Measurements from ENCODE around the gene SGK1. TPM values are rescaled to one million over a fixed set of nuclear protein-coding genes. Genes with fewer than 3 reads are reported as not detected.
"Not testable (repeated sequence)": the region's sequence is repeated elsewhere in the genome, so short reads cannot be mapped to it uniquely, and the experiment has no call there.

Gene SGK1
- total RNA-seq, 1 donor from 2014 or later, result 50.2 TPM

- DNase-seq (ENCODE audit: low spot score), result no peak
- Mint-ChIP-seq H3K27me3 (ENCODE audit: insufficient read depth) (no peaks in the 10 kb centered on the region), H3K36me3 (ENCODE audit: low read depth) (peaks cover 2% of the 10 kb centered on the region), H3K27ac (no peak overlapping the region), H3K4me1 (ENCODE audit: low read depth) (peaks cover 27% of the 10 kb centered on the region), H3K4me3 (no peak overlapping the region), H3K9me3 (no peaks in the 10 kb centered on the region)
- intact Hi-C loops (cut with micrococcal nuclease), result no loop called here
These were observed 122.6 kb downstream of the SGK1 start for GRCh38 chr6:134195164-134195906.

DNA sequence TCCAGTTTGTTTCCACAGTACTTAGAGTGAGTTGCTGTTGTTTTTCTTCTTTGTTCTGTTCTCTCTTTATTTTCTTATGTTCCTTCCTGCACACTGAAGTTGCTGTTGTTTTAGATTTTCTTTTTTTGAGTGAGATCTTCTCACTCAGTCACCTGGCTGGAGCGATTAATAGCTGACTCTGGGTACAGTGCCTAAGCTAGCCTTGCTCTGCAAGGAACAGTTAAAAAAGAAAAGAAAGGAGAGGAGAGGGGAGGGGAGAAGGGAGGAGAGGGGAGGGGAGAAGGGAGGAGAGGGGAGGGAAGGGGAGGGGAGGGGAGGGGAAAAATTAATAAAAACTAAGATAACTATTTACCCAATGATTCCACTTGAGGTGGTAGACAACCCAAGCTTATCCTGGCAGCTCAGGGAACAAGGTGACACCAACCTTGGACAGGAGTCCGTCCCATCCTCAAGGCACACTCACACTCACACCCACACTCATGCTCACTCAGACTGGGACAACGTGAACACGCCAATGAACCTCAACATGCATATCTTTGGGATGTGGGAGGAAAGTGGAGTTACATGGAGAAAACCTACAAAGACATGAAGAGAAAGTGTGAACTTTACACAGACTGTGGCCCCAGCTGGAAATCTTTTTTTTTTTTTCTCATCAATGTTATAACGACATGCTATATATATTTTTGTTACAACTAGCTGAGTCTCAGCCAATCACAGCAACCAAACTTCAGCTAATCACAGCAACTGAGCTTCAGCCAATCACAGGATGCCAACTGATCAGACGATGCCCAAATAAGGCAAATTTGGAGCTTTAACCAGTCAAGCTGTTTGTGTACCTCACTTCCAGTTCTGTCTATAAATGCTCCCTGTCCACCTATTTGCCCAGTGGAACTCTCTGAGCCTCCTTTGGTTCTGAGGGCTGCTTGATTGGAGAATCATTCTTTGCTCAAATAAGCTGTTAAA, 124.1 kb downstream of the SGK1 start:
- Mint-ChIP-seq H3K4me3 (no peak overlapping the region), H3K27me3 (ENCODE audit: insufficient read depth) (no peaks in the 10 kb centered on the region), H3K9me3 (no peaks in the 10 kb centered on the region), H3K36me3 (ENCODE audit: low read depth) (no peaks in the 10 kb centered on the region), H3K4me1 (ENCODE audit: low read depth) (peaks cover 18% of the 10 kb centered on the region), H3K27ac (no peak overlapping the region)
- DNase-seq (ENCODE audit: low spot score), result no peak
- intact Hi-C loops (cut with micrococcal nuclease), result no loop called here

- H3K27ac Mint-ChIP-seq; H3K4me3 Mint-ChIP-seq; H3K27me3 Mint-ChIP-seq (ENCODE audit: insufficient read depth); DNase-seq (ENCODE audit: low spot score); H3K9me3 Mint-ChIP-seq; H3K36me3 Mint-ChIP-seq (ENCODE audit: low read depth); intact Hi-C loops (cut with micrococcal nuclease): not testable (repeated sequence)
- peaks cover 18% of the 10 kb centered on the region for H3K4me1 Mint-ChIP-seq (ENCODE audit: low read depth)
These were observed 125.3 kb downstream of the SGK1 start for GRCh38 chr6:134192609-134193008.

DNA sequence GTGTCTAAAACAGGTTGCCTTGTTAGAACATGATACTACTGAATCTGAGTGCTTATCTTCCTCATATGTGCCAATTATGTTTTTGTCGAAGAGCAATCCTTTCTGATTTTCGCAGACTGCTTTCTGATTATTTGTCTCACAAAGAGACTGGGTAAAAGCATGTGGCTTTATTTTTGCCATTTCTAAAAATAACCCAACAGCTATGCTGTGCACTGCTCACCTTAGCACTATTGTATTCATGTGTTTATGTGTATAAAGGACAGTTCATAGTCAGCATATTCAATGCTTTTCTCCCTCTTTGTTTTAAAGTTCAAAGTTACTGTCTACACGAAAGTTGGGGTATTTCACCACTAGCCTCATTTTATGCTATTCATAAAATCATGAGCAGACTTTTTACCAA, 127.0 kb downstream of the SGK1 start:
- H3K4me1 Mint-ChIP-seq (ENCODE audit: low read depth), result peaks cover 15% of the 10 kb centered on the region
- H3K27ac Mint-ChIP-seq, result no peak overlapping the region
- H3K4me3 Mint-ChIP-seq, result no peak overlapping the region
- no peaks in the 10 kb centered on the region for H3K27me3 Mint-ChIP-seq (ENCODE audit: insufficient read depth)
- no peak for DNase-seq (ENCODE audit: low spot score)
- intact Hi-C loops (cut with micrococcal nuclease), result no loop called here
- no peaks in the 10 kb centered on the region for H3K9me3 Mint-ChIP-seq
- H3K36me3 Mint-ChIP-seq (ENCODE audit: low read depth), result no peaks in the 10 kb centered on the region

DNA sequence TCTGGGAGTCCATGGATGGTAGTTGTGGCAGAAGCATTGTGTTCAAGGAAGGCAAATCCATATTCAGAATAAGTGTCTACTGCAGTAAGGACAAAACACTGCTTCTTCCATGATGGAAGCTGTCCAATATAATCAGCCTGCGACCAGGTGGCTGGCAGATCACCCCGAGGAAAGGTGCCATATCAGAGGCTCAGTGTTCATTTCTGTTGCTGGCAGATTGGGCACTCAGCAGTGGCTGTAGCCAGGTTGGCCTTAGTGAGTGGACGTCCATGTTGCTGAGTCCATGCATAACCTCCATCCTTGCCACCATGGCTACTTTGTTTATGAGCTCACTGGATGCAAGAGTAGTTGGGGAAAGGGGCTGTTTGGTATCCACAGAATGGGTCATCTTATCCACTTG, 130.2 kb downstream of the SGK1 start:
- Mint-ChIP-seq H3K36me3 (ENCODE audit: low read depth) (no peaks in the 10 kb centered on the region), H3K27me3 (ENCODE audit: insufficient read depth) (no peaks in the 10 kb centered on the region), H3K4me3 (no peak overlapping the region), H3K27ac (no peak overlapping the region), H3K4me1 (ENCODE audit: low read depth) (peaks cover 5% of the 10 kb centered on the region), H3K9me3 (no peaks in the 10 kb centered on the region)
- intact Hi-C loops (cut with micrococcal nuclease), result no loop called here
- no peak for DNase-seq (ENCODE audit: low spot score)

DNA sequence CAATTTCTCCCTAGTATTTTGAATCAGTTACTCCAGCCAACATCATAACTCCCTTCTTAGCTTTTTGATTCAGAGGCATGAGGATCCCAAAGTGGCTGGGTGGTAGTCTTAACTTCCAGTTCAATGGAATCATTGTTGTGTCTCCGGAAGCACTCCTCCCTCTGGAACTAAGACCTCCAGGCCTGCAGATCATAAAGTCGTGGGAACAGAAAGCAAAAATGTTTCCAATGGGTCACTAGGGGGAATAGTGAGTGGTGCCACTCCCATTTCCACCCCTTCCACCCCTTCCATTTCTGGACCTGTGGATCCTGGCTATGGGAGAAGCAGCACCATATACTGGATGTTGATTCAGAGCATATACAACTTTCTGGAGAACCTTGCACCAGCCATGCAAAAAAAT, 130.8 kb downstream of the SGK1 start:
- H3K4me1 Mint-ChIP-seq (ENCODE audit: low read depth), result peaks cover 5% of the 10 kb centered on the region
- no peaks in the 10 kb centered on the region for H3K27me3 Mint-ChIP-seq (ENCODE audit: insufficient read depth)
- no peak overlapping the region for H3K27ac Mint-ChIP-seq
- DNase-seq (ENCODE audit: low spot score), result no peak
- no peaks in the 10 kb centered on the region for H3K36me3 Mint-ChIP-seq (ENCODE audit: low read depth)
- intact Hi-C loops (cut with micrococcal nuclease), result no loop called here
- no peaks in the 10 kb centered on the region for H3K9me3 Mint-ChIP-seq
- H3K4me3 Mint-ChIP-seq, result no peak overlapping the region

- no peak for DNase-seq (ENCODE audit: low spot score)
- Mint-ChIP-seq H3K27me3 (ENCODE audit: insufficient read depth) (no peaks in the 10 kb centered on the region), H3K9me3 (no peaks in the 10 kb centered on the region), H3K27ac (no peak overlapping the region), H3K4me3 (no peak overlapping the region), H3K36me3 (ENCODE audit: low read depth) (no peaks in the 10 kb centered on the region), H3K4me1 (ENCODE audit: low read depth) (peaks cover 5% of the 10 kb centered on the region)
- intact Hi-C loops (cut with micrococcal nuclease), result no loop called here
These were observed 131.6 kb downstream of the SGK1 start for GRCh38 chr6:134186355-134186754.

GRCh38 chr6:134185277-134185676, 132.6 kb downstream of the SGK1 start:
- intact Hi-C loops (cut with micrococcal nuclease), result no loop called here
- no peaks in the 10 kb centered on the region for H3K27me3 Mint-ChIP-seq (ENCODE audit: insufficient read depth)
- no peaks in the 10 kb centered on the region for H3K9me3 Mint-ChIP-seq
- no peak overlapping the region for H3K4me3 Mint-ChIP-seq
- DNase-seq (ENCODE audit: low spot score), result no peak
- peaks cover 6% of the 10 kb centered on the region for H3K4me1 Mint-ChIP-seq (ENCODE audit: low read depth)
- no peak overlapping the region for H3K27ac Mint-ChIP-seq
- H3K36me3 Mint-ChIP-seq (ENCODE audit: low read depth), result no peaks in the 10 kb centered on the region

- Mint-ChIP-seq H3K36me3 (ENCODE audit: low read depth) (no peaks in the 10 kb centered on the region), H3K4me1 (ENCODE audit: low read depth) (peaks cover 19% of the 10 kb centered on the region), H3K9me3 (no peaks in the 10 kb centered on the region), H3K27ac (no peak overlapping the region), H3K4me3 (no peak overlapping the region), H3K27me3 (ENCODE audit: insufficient read depth) (no peaks in the 10 kb centered on the region)
- intact Hi-C loops (cut with micrococcal nuclease), result no loop called here
- DNase-seq (ENCODE audit: low spot score), result no peak
These were observed 134.1 kb downstream of the SGK1 start for GRCh38 chr6:134183844-134184243.

DNA sequence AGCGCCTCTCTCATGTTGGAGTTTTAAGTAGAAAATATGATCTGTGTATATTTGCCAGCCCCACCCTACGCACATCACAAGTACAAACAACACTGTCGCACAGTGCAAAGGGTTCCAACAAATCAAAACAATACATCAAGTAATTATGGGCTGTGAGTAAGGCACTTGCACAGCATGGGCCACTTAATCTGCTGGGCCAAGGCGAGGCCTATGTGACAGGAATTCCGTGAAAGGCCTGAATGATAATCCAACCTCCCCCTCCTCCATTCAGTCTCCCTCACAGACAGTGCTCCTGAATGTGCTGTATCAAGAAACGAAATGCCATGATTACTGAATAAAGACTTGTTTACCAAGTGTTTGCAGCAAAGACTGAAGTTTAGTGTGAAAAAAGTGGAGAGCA, 135.4 kb downstream of the SGK1 start:
- intact Hi-C loops (cut with micrococcal nuclease), result no loop called here
- H3K9me3 Mint-ChIP-seq, result no peaks in the 10 kb centered on the region
- H3K36me3 Mint-ChIP-seq (ENCODE audit: low read depth), result no peaks in the 10 kb centered on the region
- H3K27ac Mint-ChIP-seq, result no peak overlapping the region
- peaks cover 31% of the 10 kb centered on the region for H3K4me1 Mint-ChIP-seq (ENCODE audit: low read depth)
- no peaks in the 10 kb centered on the region for H3K27me3 Mint-ChIP-seq (ENCODE audit: insufficient read depth)
- no peak overlapping the region for H3K4me3 Mint-ChIP-seq
- no peak for DNase-seq (ENCODE audit: low spot score)

GRCh38 chr6:134181726-134182125, 136.2 kb downstream of the SGK1 start:
- H3K27me3 Mint-ChIP-seq (ENCODE audit: insufficient read depth); H3K9me3 Mint-ChIP-seq; H3K4me3 Mint-ChIP-seq; DNase-seq (ENCODE audit: low spot score); H3K36me3 Mint-ChIP-seq (ENCODE audit: low read depth); H3K27ac Mint-ChIP-seq; intact Hi-C loops (cut with micrococcal nuclease): not testable (repeated sequence)
- H3K4me1 Mint-ChIP-seq (ENCODE audit: low read depth), result peaks cover 36% of the 10 kb centered on the region

DNA sequence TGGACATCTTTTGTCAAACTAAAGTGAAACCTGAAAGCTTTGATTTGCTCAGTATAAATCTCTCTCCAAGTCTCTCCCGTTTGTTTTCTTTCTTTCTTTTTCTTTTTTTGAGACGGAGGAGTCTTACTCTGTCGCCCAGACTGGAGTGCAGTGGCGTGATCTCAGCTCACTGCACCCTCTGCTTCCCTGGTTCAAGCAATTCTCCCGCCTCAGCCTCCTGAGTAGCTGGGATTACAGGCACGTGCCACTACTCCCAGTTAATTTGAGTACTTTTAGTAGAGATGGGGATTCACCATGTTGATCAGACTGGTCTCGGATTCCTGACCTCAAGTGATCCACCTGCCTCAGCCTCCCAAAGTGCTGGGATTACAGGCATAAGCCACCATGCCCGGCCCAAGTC, 136.7 kb downstream of the SGK1 start:
- H3K9me3 Mint-ChIP-seq; intact Hi-C loops (cut with micrococcal nuclease); H3K4me3 Mint-ChIP-seq; H3K27me3 Mint-ChIP-seq (ENCODE audit: insufficient read depth); H3K36me3 Mint-ChIP-seq (ENCODE audit: low read depth); H3K27ac Mint-ChIP-seq; DNase-seq (ENCODE audit: low spot score): not testable (repeated sequence)
- H3K4me1 Mint-ChIP-seq (ENCODE audit: low read depth), result peaks cover 31% of the 10 kb centered on the region

GRCh38 chr6:134180540-134180939, 137.4 kb downstream of the SGK1 start:
- H3K36me3 Mint-ChIP-seq (ENCODE audit: low read depth); intact Hi-C loops (cut with micrococcal nuclease); H3K4me3 Mint-ChIP-seq; H3K27ac Mint-ChIP-seq; H3K9me3 Mint-ChIP-seq; H3K27me3 Mint-ChIP-seq (ENCODE audit: insufficient read depth); DNase-seq (ENCODE audit: low spot score): not testable (repeated sequence)
- peaks cover 38% of the 10 kb centered on the region for H3K4me1 Mint-ChIP-seq (ENCODE audit: low read depth)
